GM19023 (cell line): ENCODE data around the gene PPRC1.
"Not testable (repeated sequence)": the region's sequence is repeated elsewhere in the genome, so short reads cannot be mapped to it uniquely, and the experiment has no call there.

Source experiments
- ATAC-seq: cut with Tn5 transposase; IDR thresholded peaks from one replicate; pipeline ENCODE4 v1.9.1; 2021; ENCODE audit warnings: mild to moderate bottlenecking, moderate library complexity; ENCODE audit not compliant: unreplicated experiment

PPRC1 gene

GRCh38 chr10:102188941-102189898, 56.4 kb downstream of the PPRC1 start:
- ATAC-seq, result not testable (repeated sequence)

DNA sequence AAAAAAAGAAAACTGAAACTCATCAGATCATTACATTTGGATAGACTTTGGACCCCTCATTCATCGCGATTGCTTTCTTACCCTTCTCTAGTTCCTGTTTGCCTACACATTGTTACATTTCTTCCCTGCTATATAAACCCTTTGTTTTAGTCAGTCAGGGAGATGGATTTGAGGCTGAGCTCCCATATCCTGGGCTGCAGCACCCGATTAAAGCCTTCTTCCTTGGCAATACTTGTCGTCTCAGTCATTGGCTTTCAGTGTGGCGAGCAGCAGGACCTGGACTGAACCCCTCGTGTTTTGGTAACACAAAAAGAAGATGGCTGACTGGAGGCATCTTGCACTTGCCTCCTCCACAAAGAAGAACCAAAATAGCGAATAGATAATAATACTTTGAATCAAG, 59.1 kb downstream of the PPRC1 start:
- no peak for ATAC-seq

DNA sequence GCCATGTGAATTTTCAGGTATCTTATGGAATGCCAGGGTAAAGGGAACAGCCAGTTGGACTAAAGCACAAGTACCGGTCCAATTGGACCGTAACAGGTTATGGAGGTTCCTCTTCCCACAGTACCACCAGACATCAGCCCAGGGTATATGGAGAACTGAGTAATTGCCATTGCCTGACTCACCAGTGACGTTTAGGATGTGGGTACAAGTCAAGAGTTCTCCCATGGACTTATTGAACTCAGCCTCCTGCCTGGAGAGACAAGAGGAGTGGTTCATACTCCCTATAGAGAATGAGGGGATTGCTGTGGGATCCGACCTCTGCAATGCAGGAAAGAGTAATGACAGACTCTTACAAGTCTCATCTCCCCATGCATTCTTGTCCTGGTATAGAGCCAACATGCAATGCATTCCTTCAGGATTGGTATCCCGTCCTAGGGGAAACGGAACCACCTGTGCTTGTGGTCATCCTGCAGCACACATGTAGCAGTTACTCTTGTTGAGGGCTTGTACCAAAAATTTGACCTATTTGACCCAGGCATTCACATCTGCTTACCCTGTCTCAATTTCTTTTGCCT, 62.5 kb downstream of the PPRC1 start:
- ATAC-seq, result no peak

GRCh38 chr10:102196893-102197292, 64.1 kb downstream of the PPRC1 start:
- ATAC-seq, result no peak

DNA sequence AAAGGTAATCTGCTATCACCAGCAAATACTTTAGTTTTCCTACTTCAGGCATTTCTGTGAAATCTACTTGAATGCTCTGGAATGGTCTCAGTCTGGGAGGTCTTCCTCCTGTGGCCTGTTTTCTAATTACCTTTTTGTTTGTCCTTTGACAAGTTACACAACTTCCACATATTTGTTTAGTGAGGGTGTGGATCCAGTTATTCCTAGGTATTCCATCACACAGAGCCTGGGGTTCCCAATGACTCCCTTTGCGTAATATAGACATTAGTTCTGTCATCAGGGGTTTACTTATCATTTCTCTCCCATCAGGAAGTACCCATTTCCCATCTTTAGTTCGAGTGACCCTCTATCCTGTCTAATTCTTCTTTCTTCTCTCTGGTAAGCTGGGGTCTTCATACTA, 65.2 kb downstream of the PPRC1 start:
- no peak for ATAC-seq
